ENCODE measurements around the gene OR4D1.

GRCh38 chr17:58153671-58154070, 5.5 kb downstream of the OR4D1 start:
- TF ChIP-seq POLR2AphosphoS5 (IDR thresholded peaks at IDR 0.05), result no peak
- no peak for TF ChIP-seq CTCF (IDR thresholded peaks at IDR 0.05 in 8 of 11, conservative IDR thresholded peaks at IDR 0.05 in 3 of 11)
- TF ChIP-seq POLR2A (IDR thresholded peaks at IDR 0.05), result no peak
